ENCODE measurements around the gene PCDH12. TPM values are rescaled to one million over a fixed set of nuclear protein-coding genes. Genes with fewer than 3 reads are reported as not detected.

Gene PCDH12
- total RNA-seq, 1 donor from 2014 or later = 0.81 TPM

- intact Hi-C loops (cut with micrococcal nuclease) = loop anchor here (1.0 to 10.0 kb wide), 17 partner anchors 9 to 1433 kb away; partner anchors contain the start of genes ARHGAP26, DELE1, FCHSD1 and NDFIP1
These were observed 11.1 kb upstream of the PCDH12 start, which contains the start of gene RNF14 for GRCh38 chr5:141968914-141969608. Gene RNF14 (plus strand): TSS chr5:141969105. CDS start chr5:141973589, 4,484 bp downstream.

GRCh38 chr5:141966963-141967333, 8.9 kb upstream of the PCDH12 start:
- intact Hi-C loops (cut with micrococcal nuclease) = loop anchor here (5.0 to 10.0 kb wide), 2 partner anchors 358 to 1435 kb away; partner anchors contain the start of genes NR3C1 and SPRY4

- intact Hi-C loops (cut with micrococcal nuclease) = loop anchor here (5.0 to 10.0 kb wide), 2 partner anchors 358 to 1436 kb away; partner anchors contain the start of genes NR3C1 and SPRY4
These were observed 8.4 kb upstream of the PCDH12 start for GRCh38 chr5:141966275-141966962.

- intact Hi-C loops (cut with micrococcal nuclease) = loop anchor here (5.0 to 10.0 kb wide), 2 partner anchors 360 to 1437 kb away; partner anchors contain the start of genes NR3C1 and SPRY4
These were observed 7.1 kb upstream of the PCDH12 start for GRCh38 chr5:141965071-141965470.

- intact Hi-C loops (cut with micrococcal nuclease) = loop anchor here (10.0 kb wide), 1 partner anchor 361 kb away; the partner anchor contains the start of gene SPRY4
These were observed 5.7 kb upstream of the PCDH12 start for GRCh38 chr5:141963701-141964100.

GRCh38 chr5:141961466-141961865, 3.5 kb upstream of the PCDH12 start:
- intact Hi-C loops (cut with micrococcal nuclease) = loop anchor here (2.0 to 10.0 kb wide), 2 partner anchors 113 to 363 kb away; partner anchors contain the start of gene SPRY4

- intact Hi-C loops (cut with micrococcal nuclease) = loop anchor here (1.0 to 10.0 kb wide), 9 partner anchors 9 to 364 kb away; partner anchors contain the start of genes RNF14 and SPRY4
These were observed 2.7 kb upstream of the PCDH12 start for GRCh38 chr5:141960449-141961323.

- intact Hi-C loops (cut with micrococcal nuclease) = loop anchor here (1.0 to 10.0 kb wide), 9 partner anchors 9 to 365 kb away; partner anchors contain the start of genes RNF14 and SPRY4
These were observed 2.0 kb upstream of the PCDH12 start for GRCh38 chr5:141960018-141960417.

GRCh38 chr5:141958546-141959172, 657 bp upstream of the PCDH12 start:
- intact Hi-C loops (cut with micrococcal nuclease) = no loop called here

- intact Hi-C loops (cut with micrococcal nuclease) = no loop called here
These were observed 520 bp downstream of the PCDH12 start for GRCh38 chr5:141957367-141957996.

- intact Hi-C loops (cut with micrococcal nuclease) = no loop called here
These were observed 3.8 kb downstream of the PCDH12 start for GRCh38 chr5:141954194-141954593.

GRCh38 chr5:141952020-141952419, 6.0 kb downstream of the PCDH12 start:
- intact Hi-C loops (cut with micrococcal nuclease) = no loop called here

- intact Hi-C loops (cut with micrococcal nuclease) = no loop called here
These were observed 6.6 kb downstream of the PCDH12 start for GRCh38 chr5:141951332-141951781.

GRCh38 chr5:141950207-141951005, 7.6 kb downstream of the PCDH12 start:
- intact Hi-C loops (cut with micrococcal nuclease) = no loop called here

- intact Hi-C loops (cut with micrococcal nuclease) = no loop called here
These were observed 8.5 kb downstream of the PCDH12 start for GRCh38 chr5:141949511-141949910.

- intact Hi-C loops (cut with micrococcal nuclease) = no loop called here
These were observed 9.2 kb downstream of the PCDH12 start for GRCh38 chr5:141948812-141949211.

GRCh38 chr5:141947316-141947715, 10.7 kb downstream of the PCDH12 start:
- intact Hi-C loops (cut with micrococcal nuclease) = no loop called here

- intact Hi-C loops (cut with micrococcal nuclease) = no loop called here
These were observed 12.4 kb downstream of the PCDH12 start for GRCh38 chr5:141945511-141946051.

- intact Hi-C loops (cut with micrococcal nuclease) = no loop called here
These were observed 13.9 kb downstream of the PCDH12 start for GRCh38 chr5:141944076-141944475.
